ENCODE data around the gene SPRN. TPM values are rescaled to one million over a fixed set of nuclear protein-coding genes. Genes with fewer than 3 reads are reported as not detected.
A peak's percentile ranks its signal among the peaks of the same experiment; 100 is the strongest.

SPRN gene
- total RNA-seq, 1 donor from 2014 or later: not detected

- H3K36me3 ChIP-seq: no peaks in the 10 kb centered on the region
- H3K27ac ChIP-seq: no peak overlapping the region
- no peak overlapping the region for H3K4me3 ChIP-seq
- TF ChIP-seq POLR2A (IDR thresholded peaks at IDR 0.05) (no peak), CTCF (IDR thresholded peaks at IDR 0.05) (no peak), POLR2AphosphoS5 (IDR thresholded peaks at IDR 0.05; ENCODE audit: insufficient read depth in 1 of 2, low read depth in 1 of 2) (no peak)
- no peaks in the 10 kb centered on the region for H3K27me3 ChIP-seq
- no peaks in the 10 kb centered on the region for H3K9me3 ChIP-seq
- DNase-seq (ENCODE audit: extremely low spot score in 2 of 2): peak in 1 of 2 donors; percentile 76
- H3K4me1 ChIP-seq: no peaks in the 10 kb centered on the region
- intact Hi-C loops (cut with DNase I): no loop called here
Observed at GRCh38 chr10:133462512-133463305, 38.3 kb upstream of the SPRN start.

GRCh38 chr10:133461841-133462240, 37.4 kb upstream of the SPRN start:
- intact Hi-C loops (cut with DNase I): no loop called here
- no peak overlapping the region for H3K4me3 ChIP-seq
- DNase-seq (ENCODE audit: extremely low spot score in 2 of 2): peak in 1 of 2 donors; percentile 34
- TF ChIP-seq POLR2A (IDR thresholded peaks at IDR 0.05) (no peak), CTCF (IDR thresholded peaks at IDR 0.05) (no peak)
- H3K27me3 ChIP-seq: no peaks in the 10 kb centered on the region
- no peak overlapping the region for H3K27ac ChIP-seq
- H3K4me1 ChIP-seq: no peaks in the 10 kb centered on the region
- H3K36me3 ChIP-seq: no peaks in the 10 kb centered on the region
- H3K9me3 ChIP-seq: no peaks in the 10 kb centered on the region

GRCh38 chr10:133461027-133461426, 36.6 kb upstream of the SPRN start:
- DNase-seq (ENCODE audit: extremely low spot score in 2 of 2): peak; percentile 29 to 64
- TF ChIP-seq CTCF (IDR thresholded peaks at IDR 0.05): no peak
- TF ChIP-seq POLR2A (IDR thresholded peaks at IDR 0.05): no peak
- no peak for TF ChIP-seq POLR2AphosphoS5 (IDR thresholded peaks at IDR 0.05; ENCODE audit: insufficient read depth in 1 of 2, low read depth in 1 of 2)
- no peaks in the 10 kb centered on the region for H3K36me3 ChIP-seq
- H3K27me3 ChIP-seq: no peaks in the 10 kb centered on the region
- no peaks in the 10 kb centered on the region for H3K9me3 ChIP-seq
- H3K4me3 ChIP-seq: no peak overlapping the region
- no peaks in the 10 kb centered on the region for H3K4me1 ChIP-seq
- H3K27ac ChIP-seq: no peak overlapping the region
- intact Hi-C loops (cut with DNase I): no loop called here

- H3K4me3 ChIP-seq: no peak overlapping the region
- H3K27ac ChIP-seq: no peak overlapping the region
- no peaks in the 10 kb centered on the region for H3K36me3 ChIP-seq
- H3K9me3 ChIP-seq: no peaks in the 10 kb centered on the region
- TF ChIP-seq POLR2A (IDR thresholded peaks at IDR 0.05) (no peak), POLR2AphosphoS5 (IDR thresholded peaks at IDR 0.05; ENCODE audit: insufficient read depth in 1 of 2, low read depth in 1 of 2) (no peak), CTCF (IDR thresholded peaks at IDR 0.05) (no peak)
- intact Hi-C loops (cut with DNase I): no loop called here
- no peaks in the 10 kb centered on the region for H3K27me3 ChIP-seq
- DNase-seq (ENCODE audit: extremely low spot score in 2 of 2): peak in 1 of 2 donors; percentile 46
- no peaks in the 10 kb centered on the region for H3K4me1 ChIP-seq
Observed at GRCh38 chr10:133460208-133460769, 35.9 kb upstream of the SPRN start.
